Keratinocyte (primary cell): ENCODE measurements around the gene ATP10D.

Experiments used
- CTCF ChIP-seq, 3 experiments: IDR thresholded peaks in 1 of 3; conservative IDR thresholded peaks in 1 of 3; optimal IDR thresholded peaks in 1 of 3; 2 replicates in 2 of 3; 3 replicates in 1 of 3; pipeline versions ENCODE3 to v1.5.1; 2011; ENCODE audit warnings: low read length in 3 of 3, mild to moderate bottlenecking in 3 of 3, moderate library complexity in 2 of 3, control low read depth in 1 of 3, inconsistent platforms in 1 of 3; ENCODE audit not compliant: insufficient read depth in 2 of 3; ENCODE audit errors: extremely low read depth in 1 of 3
- EZH2 ChIP-seq: IDR thresholded peaks from one replicate; pipeline ENCODE4 v1.6.1; 2012; ENCODE audit warnings: inconsistent platforms, mild to moderate bottlenecking, low read length, moderate library complexity

- TF ChIP-seq CTCF (optimal IDR thresholded peaks at IDR 0.05 in 1 of 3, IDR thresholded peaks at IDR 0.05 in 1 of 3, conservative IDR thresholded peaks at IDR 0.05 in 1 of 3; ENCODE audit: extremely low read depth in 1 of 3, insufficient read depth in 2 of 3, low read length in 3 of 3) = no peak
- no peak for TF ChIP-seq EZH2
These were observed 156.7 kb downstream of the ATP10D start for GRCh38 chr4:47641755-47642154.
